Endodermal cell (in vitro differentiated cells): Measurements from ENCODE around the gene TMEM44. TPM values are rescaled to one million over a fixed set of nuclear protein-coding genes. Genes with fewer than 3 reads are reported as not detected.

Source experiments
- DNase-seq: peaks from one replicate; pipeline ENCODE4 v3.0.0-alpha.2; 2017
- H3K27ac ChIP-seq: 2 replicates; pipeline ENCODE4 v1.5.1; 2013; ENCODE audit warnings: mild to moderate bottlenecking, low read depth, low read length, moderate library complexity
- H3K27me3 ChIP-seq: 2 replicates; pipeline ENCODE4 v1.6.1; 2013; ENCODE audit warnings: mild to moderate bottlenecking, low read length, moderate library complexity; ENCODE audit not compliant: insufficient read depth, control insufficient read depth, poor library complexity, severe bottlenecking
- H3K36me3 ChIP-seq: 2 replicates; pipeline ENCODE4 v1.7.0; 2013; ENCODE audit warnings: mild to moderate bottlenecking, low read length, moderate library complexity; ENCODE audit not compliant: control insufficient read depth, insufficient read depth
- H3K4me1 ChIP-seq: one replicate; pipeline ENCODE4 v1.7.0; 2013; ENCODE audit warnings: low read length; ENCODE audit not compliant: control insufficient read depth, insufficient read depth
- H3K4me3 ChIP-seq: 2 replicates; pipeline ENCODE4 v1.5.1; 2013; ENCODE audit warnings: mild to moderate bottlenecking, low read length, moderate library complexity
- H3K9ac ChIP-seq: 2 replicates; pipeline ENCODE4 v1.6.1; 2013; ENCODE audit warnings: mild to moderate bottlenecking, low read length, moderate library complexity; ENCODE audit not compliant: poor library complexity, severe bottlenecking; ENCODE audit errors: extremely low read depth
- H3K9me3 ChIP-seq: 2 replicates; pipeline ENCODE4 v1.6.1; 2013; ENCODE audit warnings: mild to moderate bottlenecking, low read length, moderate library complexity; ENCODE audit not compliant: control insufficient read depth
- H3K27ac Mint-ChIP-seq: 2 replicates; pipeline ENCODE4 v1.8.0; 2020; ENCODE audit warnings: mixed read lengths
- H3K27me3 Mint-ChIP-seq: 2 replicates; pipeline ENCODE4 v1.8.0; 2021; ENCODE audit warnings: mild to moderate bottlenecking, mixed read lengths; ENCODE audit not compliant: insufficient read depth
- H3K36me3 Mint-ChIP-seq: 2 replicates; pipeline ENCODE4 v1.8.0; 2020; ENCODE audit warnings: low read depth, mixed read lengths
- H3K4me1 Mint-ChIP-seq: 2 replicates; pipeline ENCODE4 v1.8.0; 2020; ENCODE audit warnings: mixed read lengths
- H3K4me3 Mint-ChIP-seq: 2 replicates; pipeline ENCODE4 v1.8.0; 2020; ENCODE audit warnings: mild to moderate bottlenecking, moderate library complexity, mixed read lengths
- H3K9me3 Mint-ChIP-seq: 2 replicates; pipeline ENCODE4 v1.8.0; 2020; ENCODE audit warnings: mild to moderate bottlenecking, mixed read lengths
- CTCF ChIP-seq: fragments of 200-600 bp; sonication (generic); conservative IDR thresholded peaks from 2 replicates; pipeline ENCODE4 v1.5.0; 2021; ENCODE audit warnings: antibody characterized with exemption, mild to moderate bottlenecking
- WGBS, 2 experiments: methylation state at CpG; one replicate each; pipeline versions ENCODE4 v1.1.5 to v1.1.7; 2013; ENCODE audit warnings: missing lambda C conversion rate in 2 of 2, mixed read lengths in 1 of 2; ENCODE audit not compliant: insufficient coverage in 1 of 2, insufficient read length in 1 of 2; 5-methylcytosine and 5-hydroxymethylcytosine counted together
- total RNA-seq, 2 donors: library from RNA; stranded (reverse); fragmentation: NEBNext Ultra II Directional in 1 of 2; extraction: Animal tissue kit (Norgen Biotek cat#: 25700) in 1 of 2; gene quantifications; 2 replicates in 1 of 2; 3 replicates in 1 of 2; pipeline ENCODE4 v1.2.1, GENCODE V29; 2021

The TMEM44 gene
- total RNA-seq, 2 donors from 2014 or later: 31.0 to 34.4 TPM

GRCh38 chr3:194539498-194539897, 93.7 kb downstream of the TMEM44 start:
- WGBS, 2 experiments: 95 to 100% methylated on average over 1 to 3 of the region's 3 CpGs
- H3K27ac ChIP-seq: no peak overlapping the region
- H3K27me3 ChIP-seq: no peaks in the 10 kb centered on the region
- H3K4me1 Mint-ChIP-seq: no peaks in the 10 kb centered on the region
- H3K9ac ChIP-seq: no peak overlapping the region
- no peaks in the 10 kb centered on the region for H3K36me3 ChIP-seq
- peaks cover 5% of the 10 kb centered on the region for H3K9me3 ChIP-seq
- H3K27ac Mint-ChIP-seq: no peak overlapping the region
- TF ChIP-seq CTCF: no peak
- peaks cover 1% of the 10 kb centered on the region for H3K27me3 Mint-ChIP-seq
- peaks cover 10% of the 10 kb centered on the region for H3K9me3 Mint-ChIP-seq
- H3K4me1 ChIP-seq: no peaks in the 10 kb centered on the region
- no peaks in the 10 kb centered on the region for H3K36me3 Mint-ChIP-seq
- no peak overlapping the region for H3K4me3 Mint-ChIP-seq
- DNase-seq: no peak
- no peak overlapping the region for H3K4me3 ChIP-seq

- peaks cover 1% of the 10 kb centered on the region for H3K4me1 Mint-ChIP-seq
- H3K36me3 ChIP-seq: no peaks in the 10 kb centered on the region
- no peak for TF ChIP-seq CTCF
- no peaks in the 10 kb centered on the region for H3K4me1 ChIP-seq
- H3K9me3 Mint-ChIP-seq: peaks cover 18% of the 10 kb centered on the region
- DNase-seq: no peak
- H3K9me3 ChIP-seq: peaks cover 14% of the 10 kb centered on the region
- H3K4me3 ChIP-seq: no peak overlapping the region
- no peak overlapping the region for H3K9ac ChIP-seq
- H3K27me3 Mint-ChIP-seq: peaks cover 1% of the 10 kb centered on the region
- H3K27me3 ChIP-seq: no peaks in the 10 kb centered on the region
- H3K27ac Mint-ChIP-seq: no peak overlapping the region
- H3K27ac ChIP-seq: no peak overlapping the region
- no peak overlapping the region for H3K4me3 Mint-ChIP-seq
- H3K36me3 Mint-ChIP-seq: no peaks in the 10 kb centered on the region
- WGBS, 2 experiments: 87 to 96% methylated on average over 8 of the region's 8 CpGs
Observed at GRCh38 chr3:194537732-194538247, 95.4 kb downstream of the TMEM44 start.

Other genes with a start within 250 kb of the TMEM44 start
- under 1 TPM; 0.09 to 0.13 TPM for gene GP5, start 234.2 kb downstream of the TMEM44 start, total RNA-seq
- 100 to 1,000 TPM in 1 of 2 donors, 10 to 100 TPM in 1; 99.7 to 125 TPM for gene ATP13A3, start 146.4 kb downstream of the TMEM44 start, total RNA-seq
- gene LSG1, start 38.8 kb upstream of the TMEM44 start, total RNA-seq: 10 to 100 TPM; 38.3 to 44.7 TPM
- gene FAM43A, start 52.5 kb upstream of the TMEM44 start, total RNA-seq: 1 to 10 TPM in 1 of 2 donors, under 1 TPM in 1; 0.58 to 4.4 TPM